Measurements from ENCODE around the gene UBE3C.
"Not testable (repeated sequence)": the region's sequence is repeated elsewhere in the genome, so short reads cannot be mapped to it uniquely, and the experiment has no call there.

Gene UBE3C

DNA sequence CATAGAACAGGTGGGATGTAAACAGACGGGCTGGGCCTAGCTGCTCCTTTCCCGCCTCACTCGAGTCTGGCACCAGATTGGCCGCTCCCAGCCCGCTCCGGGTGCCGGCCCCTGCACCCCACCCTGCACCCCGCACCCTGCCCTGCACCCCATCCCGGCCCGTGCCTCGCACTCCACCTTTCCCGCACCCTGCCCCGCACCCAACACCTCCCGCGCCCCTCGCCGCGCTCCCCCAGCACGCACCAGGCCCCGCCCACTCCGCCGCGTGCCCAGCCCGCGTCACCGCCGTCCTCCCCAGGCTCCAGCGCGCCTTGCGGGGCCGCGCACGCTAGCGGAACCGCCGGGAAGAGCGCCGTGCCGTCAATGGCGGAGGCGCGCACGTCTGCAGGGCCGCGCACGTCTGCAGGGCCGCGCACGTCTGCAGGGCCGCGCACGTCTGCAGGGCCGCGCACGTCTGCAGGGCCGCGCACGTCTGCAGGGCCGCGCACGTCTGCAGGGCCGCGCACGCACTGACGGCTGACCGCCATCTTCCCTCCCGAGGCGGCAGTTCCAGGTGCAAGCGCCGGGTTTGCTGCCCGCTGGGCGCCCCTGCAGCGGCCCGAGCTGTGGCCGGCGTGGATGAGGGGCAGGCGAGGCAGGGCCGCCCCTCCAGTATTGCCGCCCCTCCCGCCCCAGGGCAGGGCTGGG, at the start of gene UBE3C:
Gene UBE3C, plus strand, starts transcription at position 503 of the 687 bp plus-strand sequence. CDS start 347 bp downstream, outside the sequence.
- TF ChIP-seq, protein P1, sequence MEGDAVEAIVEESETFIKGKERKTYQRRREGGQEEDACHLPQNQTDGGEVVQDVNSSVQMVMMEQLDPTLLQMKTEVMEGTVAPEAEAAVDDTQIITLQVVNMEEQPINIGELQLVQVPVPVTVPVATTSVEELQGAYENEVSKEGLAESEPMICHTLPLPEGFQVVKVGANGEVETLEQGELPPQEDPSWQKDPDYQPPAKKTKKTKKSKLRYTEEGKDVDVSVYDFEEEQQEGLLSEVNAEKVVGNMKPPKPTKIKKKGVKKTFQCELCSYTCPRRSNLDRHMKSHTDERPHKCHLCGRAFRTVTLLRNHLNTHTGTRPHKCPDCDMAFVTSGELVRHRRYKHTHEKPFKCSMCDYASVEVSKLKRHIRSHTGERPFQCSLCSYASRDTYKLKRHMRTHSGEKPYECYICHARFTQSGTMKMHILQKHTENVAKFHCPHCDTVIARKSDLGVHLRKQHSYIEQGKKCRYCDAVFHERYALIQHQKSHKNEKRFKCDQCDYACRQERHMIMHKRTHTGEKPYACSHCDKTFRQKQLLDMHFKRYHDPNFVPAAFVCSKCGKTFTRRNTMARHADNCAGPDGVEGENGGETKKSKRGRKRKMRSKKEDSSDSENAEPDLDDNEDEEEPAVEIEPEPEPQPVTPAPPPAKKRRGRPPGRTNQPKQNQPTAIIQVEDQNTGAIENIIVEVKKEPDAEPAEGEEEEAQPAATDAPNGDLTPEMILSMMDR (IDR thresholded peaks at IDR 0.05; ENCODE audit: low read depth, low read length, missing control alignments), result no peak
- peak within 1 kb of the TSS; percentile 87 for H3K4me3 ChIP-seq (replicated peaks; ENCODE audit: low read depth, low read length)
- DNase-seq (ENCODE audit: extremely low read depth, low read depth), result peak; percentile 47

DNA sequence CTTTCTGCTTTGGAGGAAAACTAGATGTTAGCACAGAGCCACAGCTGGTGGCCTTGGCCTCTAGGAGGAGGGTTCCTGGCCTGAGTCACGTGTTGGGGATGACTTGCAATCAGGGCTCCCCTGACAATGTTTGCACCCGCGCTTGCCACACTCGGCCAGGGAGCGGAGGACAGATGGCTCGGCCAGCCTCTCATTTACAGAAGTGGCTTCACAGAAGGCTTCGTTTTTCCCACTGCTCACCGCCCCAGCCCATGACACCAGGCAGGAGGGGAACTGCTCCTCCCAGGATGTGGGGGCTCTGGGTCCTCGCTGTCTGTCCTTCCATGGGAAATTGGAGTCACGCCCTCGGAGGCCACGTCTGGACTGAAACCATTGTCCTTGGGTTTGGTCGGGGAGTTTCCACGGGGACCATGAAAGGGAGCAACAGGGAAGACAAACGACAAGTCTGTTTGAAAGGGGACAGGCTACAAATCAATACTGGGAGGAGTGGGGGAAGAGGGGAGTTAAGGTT, 49.6 kb upstream of the UBE3C start:
- no peak for DNase-seq (ENCODE audit: extremely low read depth, low read depth)
- TF ChIP-seq, protein P1 (IDR thresholded peaks at IDR 0.05; ENCODE audit: low read depth, low read length, missing control alignments), result no peak
- no peak overlapping the region for H3K4me3 ChIP-seq (replicated peaks; ENCODE audit: low read depth, low read length)

DNA sequence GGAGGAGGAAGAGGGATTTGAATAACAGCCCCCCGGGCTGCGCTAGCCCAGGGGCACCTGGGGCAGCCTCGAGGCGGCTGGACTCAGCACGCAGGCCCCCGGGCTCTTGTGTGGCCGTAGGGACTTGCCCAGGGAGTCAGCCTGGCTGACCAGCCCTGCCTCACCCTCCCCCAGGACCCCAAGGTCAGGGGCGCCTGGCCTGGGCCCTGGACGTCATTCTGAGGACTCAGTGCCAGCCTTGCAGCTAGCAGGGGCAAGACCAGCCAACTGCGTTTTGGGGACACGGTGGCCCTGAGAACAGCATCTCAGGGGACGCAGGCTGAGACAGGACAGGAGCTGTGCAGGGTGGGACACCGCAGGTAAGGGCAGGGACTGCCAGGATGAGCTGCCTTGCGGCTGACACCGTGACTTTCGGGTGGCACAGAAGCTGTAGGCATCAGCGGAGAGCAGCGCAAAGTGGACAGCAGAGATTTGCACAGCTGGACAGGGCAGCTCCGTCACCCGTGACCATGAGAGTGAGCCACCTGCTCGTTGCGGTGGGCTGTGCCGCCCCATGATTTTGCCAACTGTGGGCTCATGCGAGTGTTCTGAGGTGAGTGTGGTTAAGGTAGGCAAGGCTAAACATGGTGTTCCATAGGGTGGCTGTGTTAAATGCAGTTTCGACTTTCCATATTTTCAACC, 48.1 kb upstream of the UBE3C start:
- no peak overlapping the region for H3K4me3 ChIP-seq (replicated peaks; ENCODE audit: low read depth, low read length)
- TF ChIP-seq, protein P1 (IDR thresholded peaks at IDR 0.05; ENCODE audit: low read depth, low read length, missing control alignments), result no peak
- DNase-seq (ENCODE audit: extremely low read depth, low read depth), result no peak

DNA sequence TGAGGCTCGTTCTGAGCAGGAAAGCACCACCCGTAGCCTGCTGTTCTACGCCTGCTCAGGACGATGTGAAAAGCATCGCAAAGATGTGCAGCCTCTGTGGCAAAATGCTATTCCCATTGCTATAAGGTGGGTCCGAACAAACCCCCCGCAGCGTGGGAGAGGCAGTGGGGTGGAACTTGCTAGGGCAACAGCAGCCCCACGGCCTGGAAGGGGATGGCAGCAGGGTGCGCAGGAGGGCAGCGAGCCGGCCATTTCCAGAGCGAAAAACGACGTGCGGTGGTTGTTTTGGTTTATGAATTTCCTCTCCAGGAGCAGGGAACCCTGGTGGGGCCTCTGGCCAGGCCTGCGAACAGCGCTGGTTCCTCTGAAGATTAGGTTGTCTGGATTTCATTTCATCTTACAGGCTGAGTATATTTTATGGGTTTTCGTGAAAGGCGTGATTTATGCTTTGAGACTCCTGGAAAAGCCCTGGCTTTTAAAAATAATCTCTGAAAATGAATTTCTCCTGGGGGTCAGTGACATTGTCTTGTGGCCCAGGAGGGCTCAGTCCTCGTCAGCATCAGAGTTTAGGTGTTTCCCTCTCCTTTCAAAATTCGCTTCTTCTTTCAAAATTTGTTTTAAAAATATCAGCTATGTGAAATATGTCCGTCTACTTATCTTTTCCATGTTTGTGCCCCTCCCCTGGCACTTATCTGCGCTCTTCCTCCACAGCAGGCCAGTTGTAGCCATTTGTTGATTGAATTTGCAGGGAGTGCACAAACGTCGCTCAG, 42.3 kb upstream of the UBE3C start:
- no peak for DNase-seq (ENCODE audit: extremely low read depth, low read depth)
- TF ChIP-seq, protein P1 (IDR thresholded peaks at IDR 0.05; ENCODE audit: low read depth, low read length, missing control alignments), result no peak
- H3K4me3 ChIP-seq (replicated peaks; ENCODE audit: low read depth, low read length), result no peak overlapping the region

DNA sequence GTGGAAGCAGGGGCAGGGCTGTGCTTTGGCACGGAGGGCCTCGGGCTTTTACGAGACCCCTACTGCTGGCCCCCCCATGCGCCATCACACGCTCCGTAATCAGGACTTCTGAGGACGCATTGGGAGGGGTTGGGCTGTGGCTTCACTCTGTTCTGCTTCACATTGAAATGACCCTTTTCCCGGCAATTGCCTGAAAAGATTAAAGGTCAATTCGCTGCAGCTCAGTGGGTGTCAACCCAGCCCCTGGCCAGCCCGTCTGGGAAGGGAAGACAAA, 41.7 kb upstream of the UBE3C start:
- TF ChIP-seq, protein P1 (IDR thresholded peaks at IDR 0.05; ENCODE audit: low read depth, low read length, missing control alignments), result no peak
- H3K4me3 ChIP-seq (replicated peaks; ENCODE audit: low read depth, low read length), result no peak overlapping the region
- no peak for DNase-seq (ENCODE audit: extremely low read depth, low read depth)

DNA sequence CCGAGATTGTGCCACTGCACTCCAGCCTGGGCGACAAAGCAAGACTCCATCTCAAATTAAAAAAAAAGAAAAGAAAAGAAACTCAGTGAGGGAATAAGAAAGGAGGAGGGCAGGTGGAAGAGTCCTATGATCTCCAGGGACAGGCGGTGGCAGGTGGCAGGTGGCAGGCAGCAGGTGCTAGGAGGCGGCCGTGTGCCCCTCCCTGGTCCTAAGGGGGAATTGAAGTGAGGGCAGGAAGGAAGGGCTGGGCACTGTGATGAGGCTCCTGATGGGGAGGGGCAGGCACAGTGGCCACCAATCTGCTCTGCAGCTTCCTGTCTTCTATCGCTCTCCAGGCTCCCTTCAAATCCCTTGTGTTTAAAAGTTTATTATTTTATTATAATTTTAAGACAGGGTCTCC, 41.2 kb upstream of the UBE3C start:
- DNase-seq (ENCODE audit: extremely low read depth, low read depth), result no peak
- TF ChIP-seq, protein P1 (IDR thresholded peaks at IDR 0.05; ENCODE audit: low read depth, low read length, missing control alignments), result no peak
- H3K4me3 ChIP-seq (replicated peaks; ENCODE audit: low read depth, low read length), result no peak overlapping the region

DNA sequence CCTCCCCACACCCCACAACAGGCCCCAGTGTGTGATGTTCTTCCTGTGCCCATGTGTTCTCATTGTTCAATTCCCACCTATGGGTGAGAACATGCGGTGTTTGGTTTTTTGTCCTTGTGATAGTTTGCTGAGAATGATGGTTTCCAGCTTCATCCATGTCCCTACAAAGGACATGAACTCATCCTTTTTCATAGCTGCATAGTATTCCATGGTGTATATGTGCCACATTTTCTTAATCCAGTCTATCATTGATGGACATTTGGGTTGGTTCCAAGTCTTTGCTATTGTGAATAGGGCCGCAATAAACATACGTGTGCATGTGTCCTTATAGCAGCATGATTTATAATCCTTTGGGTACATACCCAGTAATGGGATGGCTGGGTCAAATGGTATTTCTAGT, 38.7 kb upstream of the UBE3C start:
- H3K4me3 ChIP-seq (replicated peaks; ENCODE audit: low read depth, low read length); DNase-seq (ENCODE audit: extremely low read depth, low read depth): not testable (repeated sequence)

DNA sequence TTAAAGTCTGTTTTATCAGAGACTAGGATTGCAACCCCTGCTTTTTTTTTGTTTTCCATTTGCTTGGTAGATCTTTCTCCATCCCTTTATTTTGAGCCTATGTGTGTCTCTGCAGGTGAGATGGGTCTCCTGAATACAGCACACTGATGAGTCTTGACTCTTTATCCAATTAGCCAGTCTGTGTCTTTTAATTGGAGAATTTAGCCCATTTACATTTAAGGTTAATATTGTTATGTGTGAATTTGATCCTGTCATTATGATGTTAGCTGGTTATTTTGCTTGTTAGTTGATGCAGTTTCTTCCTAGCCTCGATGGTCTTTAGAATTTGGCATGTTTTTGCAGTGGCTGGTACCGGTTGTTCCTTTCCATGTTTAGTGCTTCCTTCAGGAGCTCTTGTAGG, 35.1 kb upstream of the UBE3C start:
- DNase-seq (ENCODE audit: extremely low read depth, low read depth); H3K4me3 ChIP-seq (replicated peaks; ENCODE audit: low read depth, low read length): not testable (repeated sequence)
